ENCODE data around the gene OR6S1. TPM values are rescaled to one million over a fixed set of nuclear protein-coding genes. Genes with fewer than 3 reads are reported as not detected.

OR6S1 gene, protein sequence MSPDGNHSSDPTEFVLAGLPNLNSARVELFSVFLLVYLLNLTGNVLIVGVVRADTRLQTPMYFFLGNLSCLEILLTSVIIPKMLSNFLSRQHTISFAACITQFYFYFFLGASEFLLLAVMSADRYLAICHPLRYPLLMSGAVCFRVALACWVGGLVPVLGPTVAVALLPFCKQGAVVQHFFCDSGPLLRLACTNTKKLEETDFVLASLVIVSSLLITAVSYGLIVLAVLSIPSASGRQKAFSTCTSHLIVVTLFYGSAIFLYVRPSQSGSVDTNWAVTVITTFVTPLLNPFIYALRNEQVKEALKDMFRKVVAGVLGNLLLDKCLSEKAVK
- not detected in 2 replicates for total RNA-seq

DNA sequence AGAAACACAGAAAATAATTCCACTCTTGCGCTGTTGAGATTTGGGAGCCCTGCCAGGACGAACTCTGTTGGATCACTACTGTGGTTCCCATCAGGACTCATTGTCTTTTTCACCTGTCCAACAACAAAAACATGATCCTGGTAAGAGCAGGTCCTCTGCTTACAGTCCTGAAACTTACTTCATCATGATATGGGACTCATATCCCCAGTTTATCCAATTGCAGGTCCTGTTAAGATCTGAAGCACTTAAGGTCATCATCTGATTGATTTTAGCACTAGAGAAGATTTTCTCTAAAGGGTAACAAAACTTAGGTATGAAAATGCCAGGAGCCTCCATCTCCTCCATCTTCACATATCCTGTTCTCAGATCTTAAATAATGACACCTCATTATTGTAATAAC lies at the start of gene OR6S1:
Gene OR6S1 (minus strand): TSS at position 101 of the 400 bp plus-strand sequence. CDS start 0 bp downstream, at position 101.

DNA sequence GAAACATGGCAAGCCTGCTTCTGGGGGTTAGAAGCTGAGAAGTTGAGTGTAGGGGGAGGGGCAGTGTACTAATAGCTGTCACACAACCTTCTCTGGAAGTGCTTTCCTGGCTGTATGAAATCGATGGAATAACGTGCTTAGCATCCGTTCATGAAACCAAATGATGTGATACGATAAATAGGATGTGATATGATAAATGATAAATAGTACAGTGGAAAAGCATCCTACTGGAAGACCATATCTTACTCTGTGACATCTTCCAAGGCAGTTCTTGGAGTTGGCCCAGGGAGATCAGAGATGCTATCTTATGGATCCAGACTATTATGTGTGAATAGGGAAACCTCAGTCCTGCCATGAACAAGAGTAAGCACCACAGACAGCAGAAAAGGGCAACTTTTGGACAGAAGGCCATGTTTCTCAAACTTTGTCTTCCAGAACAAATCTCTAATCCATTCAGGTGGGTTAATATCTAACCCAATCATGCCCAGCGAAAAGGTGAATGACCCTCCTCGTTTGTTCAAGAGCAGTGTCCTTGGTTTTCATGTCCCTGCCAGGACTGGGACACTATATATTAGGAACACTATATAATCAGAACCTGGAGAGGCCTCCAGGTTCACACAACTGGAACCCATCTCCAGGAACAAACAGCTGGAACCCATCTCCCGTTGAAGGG lies 46.8 kb upstream of the OR6S1 start, which contains the start of gene ANG:
Gene ANG (plus strand): TSS at position 598 of the 673 bp plus-strand sequence. CDS start 4,801 bp downstream, outside the sequence.

DNA sequence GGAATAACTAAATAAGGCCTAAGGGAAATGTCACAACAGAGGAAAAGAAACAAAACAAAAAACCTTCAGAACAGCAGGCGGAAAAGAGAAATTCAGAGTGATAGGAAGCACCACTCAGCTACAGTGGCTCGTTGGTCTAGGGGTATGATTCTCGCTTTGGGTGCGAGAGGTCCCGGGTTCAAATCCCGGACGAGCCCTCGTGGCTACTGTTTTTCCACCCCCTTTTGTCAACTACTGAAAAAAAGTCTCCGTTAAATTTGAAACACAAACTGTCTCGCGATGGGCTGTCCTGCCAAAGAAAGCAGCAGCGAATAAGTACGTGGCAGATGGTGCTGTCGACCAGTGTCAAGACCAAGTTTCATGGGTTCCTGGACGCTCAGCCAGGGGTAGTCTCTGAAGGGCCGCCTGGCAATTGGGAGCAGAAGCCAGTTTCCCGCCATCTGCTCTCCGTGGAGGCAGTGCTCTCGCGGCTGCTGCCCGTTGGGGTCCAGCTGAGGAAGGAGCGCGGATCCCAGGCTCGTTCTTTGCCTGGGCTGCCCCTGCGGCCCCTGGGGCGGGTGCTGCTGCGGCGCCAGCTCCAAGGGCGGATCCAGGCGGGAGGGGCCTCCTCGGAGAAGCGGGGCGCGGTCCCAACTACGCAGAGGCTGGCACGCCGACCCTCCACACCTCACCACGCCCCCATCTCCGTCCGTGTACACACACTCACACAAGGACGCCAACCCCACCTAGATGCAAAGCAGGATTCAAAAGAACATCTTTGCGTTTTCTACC lies 42.6 kb upstream of the OR6S1 start, which contains the start of gene RNASE4:
Gene RNASE4 (plus strand): TSS at position 670 of the 771 bp plus-strand sequence. CDS start 14,812 bp downstream, outside the sequence.

DNA sequence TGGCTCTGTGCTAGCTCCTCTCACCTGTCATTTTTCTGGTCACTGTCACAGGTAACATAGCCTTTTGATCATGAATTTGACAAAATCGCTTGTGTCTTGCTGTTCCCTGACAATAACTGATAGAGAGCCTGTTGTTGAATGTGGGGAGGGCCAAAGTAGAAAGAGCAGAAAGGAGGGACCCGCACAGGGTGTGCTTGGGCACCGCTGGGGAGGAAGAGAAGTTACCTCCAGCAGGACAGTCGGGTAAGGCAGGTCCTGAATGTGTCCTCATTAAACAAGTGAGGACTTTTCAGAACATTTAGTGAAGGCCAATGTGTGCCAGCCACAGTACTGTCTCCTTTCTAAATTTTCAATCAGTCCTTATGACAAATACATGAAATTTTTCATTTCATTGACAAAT lies 50.3 kb downstream of the OR6S1 start, which contains the start of gene RNASE12:
Gene RNASE12 (minus strand): TSS at position 142 of the 400 bp plus-strand sequence. CDS start 653 bp downstream, outside the sequence.

Other genes starting within 250 kb of the OR6S1 start
- gene TEP1, start 228.2 kb downstream of the OR6S1 start, total RNA-seq = 17.1 and 24.9 TPM in 2 replicates
- not detected in 2 replicates for gene KLHL33, start 205.5 kb downstream of the OR6S1 start, total RNA-seq
- gene OSGEP, start 186.9 kb downstream of the OR6S1 start, total RNA-seq = 25.9 and 40.8 TPM in 2 replicates
- 60.0 and 85.9 TPM in 2 replicates for gene APEX1, start 186.5 kb downstream of the OR6S1 start, total RNA-seq
- gene PIP4P1, start 180.3 kb downstream of the OR6S1 start, total RNA-seq = 14.3 and 14.7 TPM in 2 replicates
- gene PNP, start 172.3 kb downstream of the OR6S1 start, total RNA-seq = 106 and 322 TPM in 2 replicates
- gene RNASE10, start 136.2 kb downstream of the OR6S1 start, total RNA-seq = 0.56 and 1.3 TPM in 2 replicates
- gene RNASE9, start 80.6 kb downstream of the OR6S1 start, total RNA-seq = not detected in 2 replicates
- not detected in 2 replicates for gene RNASE11, start 53.7 kb downstream of the OR6S1 start, total RNA-seq
- not detected in 2 replicates for gene RNASE12, start 50.3 kb downstream of the OR6S1 start, total RNA-seq
- gene RNASE4, start 42.9 kb upstream of the OR6S1 start, total RNA-seq = 6.6 and 6.7 TPM in 2 replicates
- gene ANG, start 47.1 kb upstream of the OR6S1 start, total RNA-seq = 1.9 and 2.6 TPM in 2 replicates
- not detected in 2 replicates for gene EDDM3A, start 104.2 kb upstream of the OR6S1 start, total RNA-seq
- not detected in 2 replicates for gene EDDM3B, start 126.7 kb upstream of the OR6S1 start, total RNA-seq
- 0.09 TPM in 1 of 2 replicates, not detected in the other for gene RNASE6, start 139.6 kb upstream of the OR6S1 start, total RNA-seq
- gene RNASE1, start 161.2 kb upstream of the OR6S1 start, total RNA-seq = 46.7 and 82.6 TPM in 2 replicates
- not detected in 2 replicates for gene RNASE3, start 249.7 kb upstream of the OR6S1 start, total RNA-seq

Measured in endothelial cell of coronary artery (primary cell).